Natural killer cell (primary cell): ENCODE data around the gene GPR89B. TPM values are rescaled to one million over a fixed set of nuclear protein-coding genes. Genes with fewer than 3 reads are reported as not detected.
A peak's percentile ranks its signal among the peaks of the same experiment; 100 is the strongest.
"Not testable (repeated sequence)": the region's sequence is repeated elsewhere in the genome, so short reads cannot be mapped to it uniquely, and the experiment has no call there.

ENCODE experiments used
- ATAC-seq, 3 donors: fragments of 150-1000 bp in 2 of 3; fragments of 200-7000 bp in 1 of 3; cut with Tn5 transposase; 1 replicate in 1 of 3; 2 replicates in 2 of 3; pipeline ENCODE4 v1.10.0; 2021; ENCODE audit warnings: mild to moderate bottlenecking in 2 of 3, moderate library complexity in 2 of 3
- DNase-seq, 2 donors: peaks; one replicate each; pipeline versions ENCODE4 v3.0.0 to v3.0.0-alpha.2; 2013 to 2021; ENCODE audit warnings: mixed read lengths in 1 of 2
- H3K27ac ChIP-seq: one replicate; pipeline ENCODE4 v1.5.1; 2013; ENCODE audit warnings: mild to moderate bottlenecking, low read length
- H3K27me3 ChIP-seq: one replicate; pipeline ENCODE4 v1.6.1; 2013; ENCODE audit warnings: low read length; ENCODE audit not compliant: control insufficient read depth, insufficient read depth
- H3K36me3 ChIP-seq: one replicate; pipeline ENCODE4 v1.6.1; 2013; ENCODE audit warnings: low read length; ENCODE audit not compliant: control insufficient read depth, insufficient read depth
- H3K4me1 ChIP-seq: one replicate; pipeline ENCODE4 v1.6.1; 2013; ENCODE audit warnings: low read length; ENCODE audit not compliant: control insufficient read depth, insufficient read depth
- H3K4me3 ChIP-seq: one replicate; pipeline ENCODE4 v1.5.1; 2013; ENCODE audit warnings: low read length
- H3K9me3 ChIP-seq: one replicate; pipeline ENCODE4 v1.6.1; 2013; ENCODE audit warnings: low read length; ENCODE audit not compliant: control insufficient read depth, insufficient read depth
- H3K27ac Mint-ChIP-seq, 2 donors: one replicate each; pipeline ENCODE4 v1.8.0; 2022; ENCODE audit warnings: mild to moderate bottlenecking in 2 of 2, mixed read lengths in 2 of 2, moderate library complexity in 1 of 2
- H3K27me3 Mint-ChIP-seq, 2 donors: one replicate each; pipeline ENCODE4 v1.8.0; 2022; ENCODE audit warnings: low read depth in 2 of 2, mixed read lengths in 2 of 2
- H3K36me3 Mint-ChIP-seq: one replicate; pipeline ENCODE4 v1.8.0; 2022; ENCODE audit warnings: mixed read lengths
- H3K4me1 Mint-ChIP-seq, 2 donors: one replicate each; pipeline ENCODE4 v1.8.0; 2022; ENCODE audit warnings: mixed read lengths in 2 of 2
- H3K4me3 Mint-ChIP-seq: one replicate; pipeline ENCODE4 v1.8.0; 2022; ENCODE audit warnings: mild to moderate bottlenecking, moderate library complexity, mixed read lengths
- H3K9me3 Mint-ChIP-seq, 2 donors: one replicate each; pipeline ENCODE4 v1.8.0; 2022; ENCODE audit warnings: mixed read lengths in 2 of 2
- WGBS: methylation state at CpG from one replicate; pipeline ENCODE4 v1.1.7; 2013; ENCODE audit warnings: missing lambda C conversion rate; ENCODE audit not compliant: insufficient coverage; 5-methylcytosine and 5-hydroxymethylcytosine counted together
- intact Hi-C: fragments of 100-400 bp; cut with micrococcal nuclease; formaldehyde crosslinking; loops from one replicate; pipeline ENCODE4 v1.14.2; 2022
- total RNA-seq, 4 donors: library from RNA; stranded (reverse); fragments of 120-200 nt in 1 of 4; gene quantifications; one replicate each; pipeline versions ENCODE4 v1.2.3 to v1.2.4, GENCODE V29; 2013 to 2022

GPR89B gene
- total RNA-seq, 3 donors from 2014 or later (not counting 1 experiment from before 2014, with no cell fraction given), result 18.5 to 28.4 (median 24.5) TPM

DNA sequence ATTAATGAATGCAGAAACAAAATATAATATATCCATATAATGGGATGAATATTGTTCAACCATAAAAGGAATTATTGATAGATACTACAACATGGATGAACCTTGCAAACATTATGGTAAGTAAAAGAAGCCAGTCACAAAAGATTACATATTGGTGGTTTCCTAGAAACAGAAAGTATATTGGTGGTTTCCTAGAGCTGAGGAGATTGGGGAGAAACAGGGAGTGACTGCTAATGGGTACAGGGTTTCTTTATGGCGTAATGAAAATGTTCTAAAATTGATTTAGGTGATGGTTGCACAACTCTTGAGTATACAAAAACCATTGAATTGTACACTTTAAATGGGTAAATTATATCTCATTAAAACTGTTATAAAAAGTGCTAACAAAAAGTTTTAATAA is 14.3 kb downstream of the GPR89B start:
- H3K4me1 ChIP-seq, H3K27ac ChIP-seq, H3K27me3 Mint-ChIP-seq, H3K4me1 Mint-ChIP-seq, H3K36me3 Mint-ChIP-seq, DNase-seq, ATAC-seq, H3K4me3 Mint-ChIP-seq, H3K27me3 ChIP-seq, H3K4me3 ChIP-seq, H3K9me3 Mint-ChIP-seq, intact Hi-C loops, H3K27ac Mint-ChIP-seq, H3K9me3 ChIP-seq, H3K36me3 ChIP-seq: not testable (repeated sequence)
- WGBS, result no CpG with 5 or more reads among the region's 1 CpG

DNA sequence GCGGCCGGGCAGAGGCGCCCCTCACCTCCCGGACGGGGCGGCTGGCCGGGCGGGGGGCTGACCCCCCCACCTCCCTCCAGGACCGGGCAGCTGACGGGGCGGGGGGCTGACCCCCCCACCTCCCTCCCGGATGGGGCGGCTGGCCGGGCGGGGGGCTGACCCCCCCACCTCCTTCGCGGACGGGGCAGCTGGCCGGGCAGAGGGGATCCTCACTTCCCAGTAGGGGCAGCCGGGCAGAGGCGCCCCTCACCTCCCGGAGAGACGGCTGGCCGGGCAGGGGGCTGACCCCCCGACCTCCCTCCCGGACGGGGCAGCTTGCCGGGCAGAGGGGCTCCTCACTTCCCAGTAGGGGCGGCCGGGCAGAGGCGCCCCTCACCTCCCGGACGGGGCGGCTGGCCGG is 21.3 kb downstream of the GPR89B start:
- H3K36me3 Mint-ChIP-seq, H3K27ac Mint-ChIP-seq, H3K36me3 ChIP-seq, H3K4me1 ChIP-seq, H3K4me3 ChIP-seq, H3K4me1 Mint-ChIP-seq, H3K27ac ChIP-seq, intact Hi-C loops, H3K27me3 Mint-ChIP-seq, H3K9me3 Mint-ChIP-seq, H3K4me3 Mint-ChIP-seq, H3K27me3 ChIP-seq, DNase-seq, ATAC-seq, H3K9me3 ChIP-seq: not testable (repeated sequence)
- WGBS, result 98% methylated on average over 22 of the region's 35 CpGs

DNA sequence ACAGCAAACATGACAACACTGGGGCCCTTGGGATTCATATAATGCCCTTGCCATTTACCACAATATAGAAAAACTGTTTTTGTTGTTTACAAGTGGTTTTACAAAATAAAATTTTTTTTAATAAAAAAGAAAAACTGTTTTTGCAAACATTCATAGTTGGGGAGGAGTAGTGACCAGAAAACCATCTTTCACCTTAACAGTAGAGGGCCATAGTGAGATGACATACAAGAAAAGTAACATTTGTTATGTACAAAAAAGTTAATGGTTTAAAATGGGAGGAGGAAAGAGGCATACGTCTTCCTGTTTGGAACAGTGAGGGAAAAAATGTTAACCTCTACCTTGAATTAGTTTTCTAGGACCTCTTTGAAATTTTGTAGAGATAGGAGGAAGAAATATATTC is 30.7 kb downstream of the GPR89B start:
- H3K9me3 Mint-ChIP-seq, H3K4me1 ChIP-seq, intact Hi-C loops, H3K36me3 ChIP-seq, H3K4me1 Mint-ChIP-seq, H3K9me3 ChIP-seq, H3K4me3 Mint-ChIP-seq, H3K27ac Mint-ChIP-seq, H3K36me3 Mint-ChIP-seq, H3K27me3 Mint-ChIP-seq, H3K4me3 ChIP-seq, H3K27ac ChIP-seq, DNase-seq, H3K27me3 ChIP-seq: not testable (repeated sequence)
- 20% methylated on average over 1 of the region's 1 CpG for WGBS
- ATAC-seq, result peak in 2 of 3 donors; percentile 52 to 56

DNA sequence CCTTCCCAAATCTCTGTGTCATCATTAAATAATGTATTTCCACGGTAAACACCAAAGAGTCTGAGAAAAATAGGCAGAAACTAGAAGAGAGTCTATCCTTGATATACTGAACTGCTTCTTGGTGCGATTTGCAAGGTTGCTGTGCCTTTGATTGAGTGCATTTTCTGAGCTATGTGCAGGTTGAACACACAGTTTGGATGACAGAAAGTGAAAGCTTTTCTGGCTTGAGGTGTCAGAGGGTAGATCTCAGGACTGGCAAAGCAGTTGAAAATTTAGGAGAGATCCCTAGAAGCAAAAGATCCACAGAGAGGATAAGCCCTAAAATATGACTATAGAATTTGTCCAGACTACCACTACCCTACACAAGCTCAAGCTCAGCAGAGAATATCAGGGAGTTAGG is 31.5 kb downstream of the GPR89B start:
- H3K4me3 Mint-ChIP-seq, H3K9me3 Mint-ChIP-seq, H3K9me3 ChIP-seq, intact Hi-C loops, H3K4me1 Mint-ChIP-seq, H3K27ac ChIP-seq, H3K4me3 ChIP-seq, H3K36me3 Mint-ChIP-seq, H3K4me1 ChIP-seq, H3K27me3 ChIP-seq, H3K27ac Mint-ChIP-seq, H3K36me3 ChIP-seq, H3K27me3 Mint-ChIP-seq, DNase-seq: not testable (repeated sequence)
- 100% methylated on average over 1 of the region's 2 CpGs for WGBS
- peak in 1 of 3 donors; percentile 40 for ATAC-seq

DNA sequence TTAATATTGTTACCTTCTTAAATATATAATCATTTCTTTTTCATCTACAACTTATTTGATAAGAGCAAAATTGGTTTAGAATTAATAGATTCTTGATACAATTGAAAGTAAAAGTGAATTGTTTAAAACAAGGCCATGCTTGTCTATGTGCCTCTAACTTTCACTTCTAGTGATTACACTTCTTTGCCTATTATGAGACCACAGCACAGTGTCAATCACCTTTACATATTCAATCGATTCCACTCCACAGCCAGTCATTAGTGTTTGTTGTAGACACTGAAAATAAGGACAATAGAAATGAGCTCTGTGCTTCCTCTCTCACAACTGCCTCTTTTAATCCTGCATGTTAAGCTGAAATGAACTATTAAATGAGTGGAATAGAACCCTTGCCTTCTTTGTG is 36.4 kb downstream of the GPR89B start:
- DNase-seq, H3K4me3 ChIP-seq, ATAC-seq, H3K9me3 ChIP-seq, H3K36me3 Mint-ChIP-seq, H3K9me3 Mint-ChIP-seq, H3K27ac Mint-ChIP-seq, H3K4me1 ChIP-seq, H3K4me1 Mint-ChIP-seq, intact Hi-C loops, H3K27me3 ChIP-seq, H3K27me3 Mint-ChIP-seq, H3K36me3 ChIP-seq, H3K4me3 Mint-ChIP-seq, H3K27ac ChIP-seq: not testable (repeated sequence)
- no CpG with 5 or more reads among the region's 1 CpG for WGBS

DNA sequence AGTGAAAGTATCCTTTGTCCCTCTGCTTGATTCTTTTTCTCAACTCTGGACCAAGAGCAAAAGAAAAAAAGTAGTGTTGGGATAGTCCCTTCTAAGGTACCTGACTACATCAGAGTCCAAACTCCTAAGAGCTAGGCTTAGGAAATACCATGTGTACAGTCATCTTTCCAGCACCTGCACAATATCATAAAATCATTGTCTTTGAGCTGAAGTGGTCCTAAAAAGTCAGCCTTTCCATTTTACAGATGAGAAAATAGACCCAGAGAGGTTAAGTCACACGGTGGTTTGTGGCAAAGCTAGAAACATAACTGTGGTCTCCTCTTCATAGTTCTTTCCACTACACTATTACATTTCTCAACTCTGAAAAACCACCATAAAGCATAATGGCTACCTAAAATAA is 38.4 kb downstream of the GPR89B start:
- intact Hi-C loops, H3K27me3 Mint-ChIP-seq, H3K27ac Mint-ChIP-seq, H3K27ac ChIP-seq, H3K9me3 Mint-ChIP-seq, H3K4me3 Mint-ChIP-seq, H3K36me3 Mint-ChIP-seq, H3K4me1 ChIP-seq, H3K9me3 ChIP-seq, DNase-seq, H3K4me3 ChIP-seq, H3K27me3 ChIP-seq, H3K4me1 Mint-ChIP-seq, H3K36me3 ChIP-seq: not testable (repeated sequence)
- peak; percentile 69 to 96 (median 80) for ATAC-seq
- no CpG with 5 or more reads among the region's 1 CpG for WGBS

DNA sequence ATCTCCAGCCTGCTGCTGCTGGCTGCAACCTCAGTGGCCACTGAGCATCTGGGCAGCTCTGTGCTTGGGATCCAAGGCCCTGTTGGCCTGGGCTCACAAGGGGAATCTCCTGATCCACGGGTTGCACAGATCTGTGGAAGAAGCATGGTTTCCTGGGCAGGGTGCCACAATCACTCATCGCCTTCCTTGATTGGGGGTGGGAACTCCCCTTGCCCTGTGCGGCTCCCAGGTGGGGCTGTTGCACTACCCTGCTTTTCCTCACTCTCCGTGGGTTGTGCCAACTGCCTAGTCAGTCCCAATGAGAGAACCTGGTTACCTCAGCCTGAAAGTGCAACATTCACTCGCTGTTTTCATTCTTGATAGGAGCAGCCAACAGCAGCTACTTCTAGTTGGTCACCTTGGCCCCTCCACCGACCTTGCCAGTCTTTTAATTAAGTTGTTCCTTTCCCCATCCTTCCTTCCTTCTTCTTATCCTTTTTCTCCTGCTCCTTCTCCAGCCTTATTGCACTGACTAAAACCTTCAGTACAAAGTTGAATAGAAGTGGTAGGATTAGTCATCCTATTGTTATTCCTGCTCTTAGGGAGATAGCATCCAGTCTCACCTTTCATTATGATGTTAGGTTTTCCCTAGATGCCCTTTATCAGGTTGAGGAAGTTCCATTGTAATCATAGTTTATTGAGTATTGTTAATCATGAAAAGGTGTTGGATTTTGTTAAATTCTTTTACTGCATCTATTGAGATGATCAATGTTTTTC is 50.9 kb downstream of the GPR89B start:
- H3K27ac ChIP-seq, H3K4me1 Mint-ChIP-seq, H3K27me3 Mint-ChIP-seq, H3K4me3 Mint-ChIP-seq, H3K36me3 Mint-ChIP-seq, H3K27me3 ChIP-seq, H3K4me3 ChIP-seq, DNase-seq, intact Hi-C loops, H3K36me3 ChIP-seq, H3K9me3 ChIP-seq, ATAC-seq, H3K9me3 Mint-ChIP-seq, H3K27ac Mint-ChIP-seq, H3K4me1 ChIP-seq: not testable (repeated sequence)
- 93% methylated on average over 2 of the region's 6 CpGs for WGBS

DNA sequence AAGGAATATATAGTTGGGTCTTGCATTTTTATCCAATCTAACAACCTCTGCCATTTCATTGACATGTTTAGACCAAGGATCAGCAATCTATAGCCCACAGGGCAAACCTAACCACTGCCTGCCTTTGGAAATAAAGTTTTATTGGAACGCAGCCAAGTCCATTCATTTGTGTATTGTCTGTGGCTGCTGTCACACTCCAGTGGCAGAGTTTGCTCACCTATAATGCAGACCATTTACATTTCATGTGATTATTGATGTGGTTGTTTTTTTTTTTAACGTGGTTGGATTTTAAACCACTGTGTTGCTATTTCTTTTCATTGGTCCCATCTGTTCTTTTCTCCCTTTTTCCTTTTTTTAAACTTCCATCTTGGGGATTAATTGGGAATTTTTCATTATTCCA is 57.2 kb downstream of the GPR89B start:
- H3K4me1 Mint-ChIP-seq, intact Hi-C loops, H3K9me3 Mint-ChIP-seq, ATAC-seq, H3K9me3 ChIP-seq, H3K27me3 Mint-ChIP-seq, H3K4me3 ChIP-seq, H3K27me3 ChIP-seq, H3K36me3 ChIP-seq, H3K4me1 ChIP-seq, DNase-seq, H3K27ac ChIP-seq, H3K27ac Mint-ChIP-seq, H3K4me3 Mint-ChIP-seq, H3K36me3 Mint-ChIP-seq: not testable (repeated sequence)
- no CpG with 5 or more reads among the region's 2 CpGs for WGBS
